GM03348 (cell line): ENCODE data around the gene GSTP1.
"Not testable (repeated sequence)": the region's sequence is repeated elsewhere in the genome, so short reads cannot be mapped to it uniquely, and the experiment has no call there.

ENCODE experiments used
- DNase-seq: peaks from one replicate; pipeline ENCODE4 v3.0.0; 2012; ENCODE audit warnings: low spot score

Gene GSTP1

DNA sequence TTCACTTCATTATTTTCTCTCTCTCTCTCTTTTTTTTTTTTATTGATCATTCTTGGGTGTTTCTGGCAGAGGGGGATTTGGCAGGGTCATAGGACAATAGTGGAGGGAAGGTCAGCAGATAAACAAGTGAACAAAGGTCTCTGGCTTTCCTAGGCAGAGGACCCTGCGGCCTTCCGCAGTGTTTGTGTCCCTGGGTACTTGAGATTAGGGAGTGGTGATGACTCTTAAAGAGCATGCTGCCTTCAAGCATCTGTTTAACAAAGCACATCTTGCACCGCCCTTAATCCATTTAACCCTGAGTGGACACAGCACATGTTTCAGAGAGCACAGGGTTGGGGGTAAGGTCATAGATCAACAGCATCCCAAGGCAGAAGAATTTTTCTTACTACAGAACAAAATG lies 13.8 kb downstream of the GSTP1 start:
- not testable (repeated sequence) for DNase-seq

DNA sequence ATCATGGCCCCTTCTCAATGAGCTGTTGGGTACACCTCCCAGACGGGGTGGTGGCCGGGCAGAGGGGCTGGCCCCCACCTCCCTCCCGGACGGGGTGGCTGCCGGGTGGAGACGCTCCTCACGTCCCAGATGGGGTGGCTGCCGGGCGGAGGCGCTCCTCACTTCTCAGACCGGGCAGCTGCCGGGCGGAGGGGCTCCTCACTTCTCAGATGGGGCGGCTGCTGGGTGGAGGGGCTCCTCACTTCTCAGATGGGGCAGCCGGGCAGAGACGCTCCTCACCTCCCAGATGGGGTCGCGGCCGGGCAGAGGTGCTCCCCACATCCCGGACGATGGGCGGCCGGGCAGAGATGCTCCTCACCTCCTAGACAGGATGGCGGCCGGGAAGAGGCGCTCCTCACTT lies 14.4 kb downstream of the GSTP1 start:
- not testable (repeated sequence) for DNase-seq

DNA sequence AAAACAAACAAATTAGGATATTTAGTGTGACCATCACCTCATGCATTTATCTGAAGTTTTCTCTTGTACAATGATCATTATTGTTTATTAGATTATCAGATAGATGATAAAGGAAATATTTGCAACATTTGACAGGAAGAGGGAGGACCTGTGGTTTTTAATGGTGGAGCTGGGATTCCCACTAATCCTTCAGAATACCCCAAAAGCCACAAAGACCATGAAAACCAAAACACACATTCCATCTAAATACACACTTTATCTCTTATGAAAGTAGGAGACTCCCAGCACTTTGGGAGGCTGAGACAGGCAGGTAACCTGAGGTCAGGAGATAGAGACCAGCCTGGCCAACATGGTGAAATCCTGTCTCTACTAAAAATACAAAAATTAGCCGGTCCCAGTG lies 15.5 kb downstream of the GSTP1 start:
- DNase-seq = no peak

DNA sequence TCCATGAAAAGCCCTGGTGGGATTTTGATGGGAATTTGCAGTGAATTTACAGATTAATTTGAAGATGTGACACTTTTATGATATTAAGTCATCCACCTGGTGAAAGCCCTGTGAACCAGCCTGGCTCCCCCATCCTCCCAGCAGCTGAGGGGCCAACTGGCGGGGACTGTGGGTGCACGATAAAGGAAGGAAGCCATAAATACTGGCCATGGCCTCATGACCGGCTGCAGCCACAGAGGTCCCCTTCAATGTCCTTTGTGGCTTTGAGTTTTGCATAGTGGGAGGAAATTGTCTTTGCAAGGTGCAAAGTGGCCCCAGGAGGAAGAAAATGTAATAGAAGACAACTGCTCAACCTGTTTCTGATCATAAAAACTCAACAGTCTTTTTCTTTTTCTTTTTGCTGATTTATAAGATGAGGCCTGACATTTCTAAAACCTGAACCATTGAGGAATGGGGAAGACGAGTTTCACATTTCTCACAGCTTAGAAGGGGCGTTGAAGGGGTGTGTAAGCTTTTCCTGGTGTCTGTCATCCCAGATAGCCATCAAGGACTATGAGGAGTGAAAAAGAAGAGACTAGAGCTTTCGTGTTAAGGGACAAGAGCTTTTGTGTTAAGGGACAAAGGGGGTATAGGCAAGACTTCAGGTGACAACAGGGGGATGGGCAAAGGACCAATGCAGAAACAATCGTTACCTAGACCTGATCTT lies 16.9 kb downstream of the GSTP1 start:
- no peak for DNase-seq

GRCh38 chr11:67601098-67601497 lies 17.5 kb downstream of the GSTP1 start:
- no peak for DNase-seq

DNA sequence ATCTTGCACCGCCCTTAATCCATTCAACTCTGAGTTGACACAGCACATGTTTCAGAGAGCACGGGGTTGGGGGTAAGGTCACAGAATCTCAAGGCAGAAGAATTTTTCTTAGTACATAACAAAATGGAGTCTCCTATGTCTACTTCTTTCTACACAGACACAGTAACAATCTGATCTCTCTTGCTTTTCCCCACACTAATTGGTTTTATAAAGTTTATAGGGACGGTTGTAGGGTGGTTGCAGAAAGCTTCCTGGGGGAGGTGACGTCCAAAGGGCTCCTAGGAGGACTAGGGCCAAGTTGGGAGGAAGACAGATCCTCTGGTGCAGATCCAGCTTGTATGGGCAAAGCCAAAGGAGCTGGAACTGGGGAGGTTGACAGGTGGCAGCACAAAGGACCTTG lies 20.5 kb downstream of the GSTP1 start:
- DNase-seq = not testable (repeated sequence)

DNA sequence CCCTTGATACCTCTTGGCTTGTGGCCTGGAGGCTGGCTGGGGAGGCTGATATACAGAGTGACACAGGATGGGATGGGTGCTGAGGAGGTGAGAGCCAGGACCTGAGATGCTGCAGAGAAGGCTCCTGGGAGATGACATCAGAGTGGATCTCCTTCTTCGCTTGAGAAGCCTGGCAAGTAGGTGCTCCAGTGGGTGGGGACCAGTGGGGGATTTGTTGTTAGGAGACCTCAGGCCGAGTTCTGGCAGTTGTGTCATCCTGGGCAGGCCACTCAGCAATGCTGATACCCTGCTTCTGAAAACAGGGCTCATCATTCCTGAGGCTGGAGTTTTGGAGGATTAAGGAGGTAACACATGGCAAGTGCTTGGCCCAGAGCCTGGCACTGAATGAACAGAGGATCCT lies 21.2 kb downstream of the GSTP1 start:
- DNase-seq = no peak

DNA sequence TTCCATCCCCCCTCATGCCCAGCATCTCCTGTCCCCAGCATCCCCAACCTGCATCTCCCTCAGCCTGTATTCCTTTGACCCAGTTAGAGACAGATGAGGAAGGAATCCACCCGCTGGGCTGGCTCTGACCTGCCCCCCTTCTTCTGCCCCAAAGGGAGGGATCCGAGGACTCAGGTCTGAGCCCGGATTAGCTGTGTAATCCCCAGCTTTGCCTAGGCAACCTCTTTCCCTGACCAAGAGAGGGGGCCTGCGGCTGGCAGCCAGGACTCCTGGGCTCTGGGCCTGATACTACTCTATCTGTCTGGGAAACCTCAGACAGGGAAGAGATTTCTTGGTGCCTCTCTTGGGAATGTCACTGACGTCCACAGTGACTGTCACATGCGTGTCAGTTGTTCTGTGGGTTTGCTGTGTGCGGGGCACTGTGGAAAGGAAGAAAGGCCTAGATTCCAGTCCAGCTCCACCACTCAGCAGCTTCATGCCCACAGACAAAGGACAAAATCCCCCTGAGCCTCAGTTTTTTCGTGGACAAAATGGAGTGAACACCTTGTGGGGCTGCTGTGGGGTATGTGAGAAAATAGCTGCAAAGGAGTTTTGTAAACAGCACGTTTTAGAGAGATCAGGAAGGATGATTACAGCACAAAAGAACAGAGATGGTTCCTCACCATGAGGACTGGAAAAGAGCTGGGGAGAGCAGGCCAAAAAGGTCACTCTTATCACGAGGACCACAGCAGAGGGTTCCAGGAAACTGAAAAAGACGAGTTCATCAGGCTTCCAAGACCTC lies 21.8 kb downstream of the GSTP1 start:
- DNase-seq = no peak

- DNase-seq = peak; percentile 36
Observed at GRCh38 chr11:67606093-67606491, 22.5 kb downstream of the GSTP1 start.

DNA sequence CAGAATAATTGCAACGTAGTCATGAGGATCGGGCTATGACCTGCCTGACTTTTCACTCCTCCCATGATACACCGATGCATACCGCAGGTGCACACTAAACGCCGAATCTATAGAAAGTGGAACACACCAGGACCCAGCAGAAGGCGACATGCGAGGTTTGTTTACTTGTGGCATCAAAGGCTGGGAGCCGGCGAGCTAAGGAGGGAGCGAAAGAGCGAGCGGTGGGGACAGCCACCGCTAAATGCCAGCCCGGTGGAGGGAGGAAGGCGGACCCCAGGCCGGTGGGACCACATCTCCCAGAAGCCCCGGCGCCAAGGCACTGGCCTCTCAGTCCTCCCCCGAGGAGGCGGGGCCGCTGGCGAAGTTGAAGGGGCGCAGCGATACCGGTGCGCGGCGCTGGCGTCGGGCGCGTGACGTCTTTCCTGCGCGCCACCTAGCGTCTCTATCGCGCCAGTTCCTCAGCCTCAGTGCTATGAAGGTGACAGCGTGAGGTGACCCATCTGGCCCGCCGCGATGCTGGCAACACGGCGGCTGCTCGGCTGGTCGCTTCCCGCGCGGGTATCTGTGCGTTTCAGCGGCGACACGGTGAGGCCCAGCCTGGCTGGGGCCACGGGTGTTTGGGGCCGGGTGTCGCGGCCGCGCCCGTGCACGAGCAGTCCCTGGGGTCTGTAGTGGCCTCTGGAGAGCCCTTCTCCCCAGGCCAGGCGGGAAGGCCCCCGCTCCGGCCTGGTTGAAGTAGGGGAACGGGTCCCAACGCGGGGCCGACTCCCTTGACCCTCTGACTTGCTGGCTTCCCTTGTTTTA lies 23.1 kb downstream of the GSTP1 start, which contains the start of gene NDUFV1:
Gene NDUFV1 (plus strand): TSS at position 445 of the 804 bp plus-strand sequence. CDS start 69 bp downstream, at position 514.
- DNase-seq = peak; percentile 97

DNA sequence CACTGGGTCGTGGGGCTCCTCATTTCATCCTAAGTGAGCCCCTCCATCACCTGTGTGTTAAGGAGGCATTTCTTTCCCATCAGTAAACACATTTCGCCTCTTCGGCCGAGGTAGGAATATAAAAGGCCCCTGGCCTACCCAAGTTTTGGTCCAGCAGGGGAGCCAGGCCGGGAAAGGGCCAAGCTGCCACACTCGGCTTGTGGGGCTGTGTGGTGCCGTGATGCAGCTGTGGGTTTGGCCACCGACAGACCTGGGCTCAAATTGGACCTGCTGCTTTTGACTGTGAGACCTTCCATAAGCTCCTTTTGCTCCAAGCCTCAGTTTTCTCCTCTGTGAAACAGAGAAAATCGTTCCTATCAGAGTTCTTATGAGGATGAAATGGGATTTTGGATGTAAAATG lies 23.9 kb downstream of the GSTP1 start:
- no peak for DNase-seq

- no peak for DNase-seq
Observed at GRCh38 chr11:67608486-67608885, 24.9 kb downstream of the GSTP1 start.

DNA sequence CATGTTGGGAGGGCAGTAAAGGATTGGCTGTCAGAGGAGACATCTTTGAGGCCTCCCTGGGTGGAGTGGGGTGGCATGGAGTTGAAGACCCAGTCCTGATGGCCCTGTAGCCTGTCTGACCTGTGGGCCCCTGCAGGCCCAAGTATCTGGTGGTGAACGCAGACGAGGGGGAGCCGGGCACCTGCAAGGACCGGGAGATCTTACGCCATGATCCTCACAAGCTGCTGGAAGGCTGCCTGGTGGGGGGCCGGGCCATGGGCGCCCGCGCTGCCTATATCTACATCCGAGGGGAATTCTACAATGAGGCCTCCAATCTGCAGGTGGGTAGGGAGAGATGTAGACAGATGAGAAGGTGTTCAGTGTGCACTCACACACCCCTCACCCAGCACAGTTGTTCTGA lies 25.7 kb downstream of the GSTP1 start:
- no peak for DNase-seq

DNA sequence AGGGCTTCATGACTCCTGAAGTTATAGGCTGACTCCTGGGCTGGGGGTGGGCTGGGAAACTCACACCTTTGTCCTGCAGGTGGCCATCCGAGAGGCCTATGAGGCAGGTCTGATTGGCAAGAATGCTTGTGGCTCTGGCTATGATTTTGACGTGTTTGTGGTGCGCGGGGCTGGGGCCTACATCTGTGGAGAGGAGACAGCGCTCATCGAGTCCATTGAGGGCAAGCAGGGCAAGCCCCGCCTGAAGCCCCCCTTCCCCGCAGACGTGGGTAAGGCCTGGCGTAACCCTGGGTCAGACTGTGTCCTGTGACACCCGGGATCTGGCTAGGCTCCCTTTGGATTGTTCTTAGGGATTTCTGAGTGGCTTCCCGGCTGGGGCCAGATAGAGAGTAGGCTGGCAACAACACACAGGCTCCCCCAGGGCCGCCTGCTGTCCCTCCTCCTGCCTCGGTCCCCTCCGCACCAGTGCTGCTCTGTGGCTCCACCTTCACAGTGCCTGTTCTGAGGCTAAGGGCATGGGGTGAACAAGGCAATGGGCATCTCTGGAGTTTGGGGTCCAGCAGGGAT lies 26.8 kb downstream of the GSTP1 start:
- no peak for DNase-seq

- no peak for DNase-seq
Observed at GRCh38 chr11:67611165-67611564, 27.6 kb downstream of the GSTP1 start.

GRCh38 chr11:67611704-67612587 lies 28.3 kb downstream of the GSTP1 start:
- DNase-seq = no peak

DNA sequence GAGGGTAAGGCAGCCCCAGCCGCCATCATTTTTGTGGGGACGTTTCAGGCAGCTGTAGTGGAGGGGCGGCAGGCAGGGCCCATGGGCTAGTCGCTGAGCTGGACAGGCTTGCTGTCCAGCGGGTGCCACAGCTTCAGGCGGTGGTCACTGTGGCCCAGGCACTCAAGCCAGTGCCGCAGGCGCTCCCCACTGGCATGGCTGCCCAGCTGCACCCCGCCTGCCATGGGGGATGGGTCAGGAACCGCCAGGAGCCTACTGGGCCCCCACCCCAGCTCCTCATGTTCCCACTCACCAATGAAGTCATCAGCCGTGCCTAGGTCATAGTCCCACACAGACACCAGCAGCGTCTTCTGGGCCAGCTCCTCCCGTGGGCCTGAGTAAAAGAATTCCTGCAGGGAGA lies 29.1 kb downstream of the GSTP1 start:
- DNase-seq = no peak

DNA sequence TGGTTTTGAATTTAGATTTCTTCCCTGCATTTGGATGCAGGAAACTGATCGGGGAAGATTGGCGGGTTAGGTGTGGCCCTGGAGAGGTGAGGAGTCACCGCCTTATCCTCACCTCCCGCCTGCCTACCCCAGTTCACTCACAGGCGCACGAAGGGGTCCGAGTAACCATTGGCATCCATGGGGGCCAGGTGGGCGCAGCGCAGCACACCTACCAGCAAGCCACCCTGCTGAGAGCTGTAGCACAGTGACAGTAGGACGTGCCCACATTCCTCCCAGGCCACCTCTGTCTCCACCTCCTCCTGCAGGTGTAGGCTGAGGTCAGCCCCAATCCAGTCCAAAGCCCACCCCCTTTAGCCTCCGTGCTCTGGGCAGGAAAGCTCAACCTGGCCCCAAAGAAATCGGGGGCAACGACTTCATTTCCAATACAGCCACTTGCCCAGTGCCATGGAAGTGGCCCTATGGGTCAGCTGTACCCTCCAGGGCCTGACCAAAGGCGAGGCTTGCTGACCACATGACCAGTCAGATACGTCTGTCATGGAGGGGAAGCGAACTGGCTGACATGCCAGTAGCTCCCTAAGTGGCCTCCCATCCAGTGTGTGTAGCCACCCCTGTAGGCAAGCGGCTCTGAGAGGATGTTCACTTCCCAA lies 29.8 kb downstream of the GSTP1 start:
- no peak for DNase-seq

- peak; percentile 79 for DNase-seq
Observed at GRCh38 chr11:67613960-67614715, 30.5 kb downstream of the GSTP1 start.
